Measurements from ENCODE around the gene NTNG1. TPM values are rescaled to one million over a fixed set of nuclear protein-coding genes. Genes with fewer than 3 reads are reported as not detected.

NTNG1 gene
- total and polyA plus RNA-seq, 12 donors = 0.13 to 4.6 (median 2.8) TPM; not detected in 2

DNA sequence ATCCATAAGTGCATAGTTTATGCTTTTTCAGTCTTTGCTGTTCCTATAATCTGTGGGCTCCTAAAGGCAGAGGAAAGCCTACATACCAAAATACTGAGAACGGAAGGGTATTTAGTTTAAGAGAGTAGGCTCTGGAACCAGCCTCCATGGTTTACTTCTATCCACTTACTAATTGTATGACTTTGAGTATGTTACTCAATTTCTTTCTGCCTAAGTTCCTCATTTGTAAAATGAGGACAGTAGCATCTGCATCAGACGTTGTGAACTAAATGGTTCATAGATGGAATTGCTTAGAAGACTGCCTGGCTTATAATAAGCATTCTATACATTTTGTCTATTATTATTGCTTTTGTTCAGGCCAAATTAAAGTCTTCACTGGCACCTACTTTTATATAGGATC is 111.0 kb downstream of the NTNG1 start:
- TF ChIP-seq, protein P1, sequence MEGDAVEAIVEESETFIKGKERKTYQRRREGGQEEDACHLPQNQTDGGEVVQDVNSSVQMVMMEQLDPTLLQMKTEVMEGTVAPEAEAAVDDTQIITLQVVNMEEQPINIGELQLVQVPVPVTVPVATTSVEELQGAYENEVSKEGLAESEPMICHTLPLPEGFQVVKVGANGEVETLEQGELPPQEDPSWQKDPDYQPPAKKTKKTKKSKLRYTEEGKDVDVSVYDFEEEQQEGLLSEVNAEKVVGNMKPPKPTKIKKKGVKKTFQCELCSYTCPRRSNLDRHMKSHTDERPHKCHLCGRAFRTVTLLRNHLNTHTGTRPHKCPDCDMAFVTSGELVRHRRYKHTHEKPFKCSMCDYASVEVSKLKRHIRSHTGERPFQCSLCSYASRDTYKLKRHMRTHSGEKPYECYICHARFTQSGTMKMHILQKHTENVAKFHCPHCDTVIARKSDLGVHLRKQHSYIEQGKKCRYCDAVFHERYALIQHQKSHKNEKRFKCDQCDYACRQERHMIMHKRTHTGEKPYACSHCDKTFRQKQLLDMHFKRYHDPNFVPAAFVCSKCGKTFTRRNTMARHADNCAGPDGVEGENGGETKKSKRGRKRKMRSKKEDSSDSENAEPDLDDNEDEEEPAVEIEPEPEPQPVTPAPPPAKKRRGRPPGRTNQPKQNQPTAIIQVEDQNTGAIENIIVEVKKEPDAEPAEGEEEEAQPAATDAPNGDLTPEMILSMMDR (IDR thresholded peaks at IDR 0.05) = no peak
- TF ChIP-seq POLR2A (IDR thresholded peaks at IDR 0.05) = no peak
- Histone ChIP-seq H3K27ac (no peak overlapping the region), H3K4me3 (no peak overlapping the region), H3K27me3 (no peaks in the 10 kb centered on the region), H3K9me3 (replicated peaks in 1 of 3) (no peaks in the 10 kb centered on the region), H3K4me1 (replicated peaks in 1 of 2) (no peaks in the 10 kb centered on the region), H3K36me3 (replicated peaks in 1 of 2) (no peaks in the 10 kb centered on the region)
- intact Hi-C loops (cut with DNase I) = no loop called here
- DNase-seq = no peak
- WGBS, 4 donors = 68 to 74% (median 70%) methylated on average over 2 of the region's 2 CpGs

- TF ChIP-seq, protein P1 (IDR thresholded peaks at IDR 0.05) = no peak
- TF ChIP-seq POLR2A (IDR thresholded peaks at IDR 0.05) = no peak
- H3K36me3 ChIP-seq (replicated peaks in 1 of 2) = no peaks in the 10 kb centered on the region
- no peaks in the 10 kb centered on the region for H3K27me3 ChIP-seq
- H3K4me1 ChIP-seq (replicated peaks in 1 of 2) = no peaks in the 10 kb centered on the region
- intact Hi-C loops (cut with DNase I) = no loop called here
- no peak overlapping the region for H3K4me3 ChIP-seq
- DNase-seq = no peak
- WGBS, 4 donors = 73 to 78% (median 76%) methylated on average over 2 of the region's 2 CpGs
- H3K27ac ChIP-seq = no peak overlapping the region
- no peaks in the 10 kb centered on the region for H3K9me3 ChIP-seq (replicated peaks in 1 of 3)
Measured at GRCh38 chr1:107252271-107252670, 111.4 kb downstream of the NTNG1 start.

DNA sequence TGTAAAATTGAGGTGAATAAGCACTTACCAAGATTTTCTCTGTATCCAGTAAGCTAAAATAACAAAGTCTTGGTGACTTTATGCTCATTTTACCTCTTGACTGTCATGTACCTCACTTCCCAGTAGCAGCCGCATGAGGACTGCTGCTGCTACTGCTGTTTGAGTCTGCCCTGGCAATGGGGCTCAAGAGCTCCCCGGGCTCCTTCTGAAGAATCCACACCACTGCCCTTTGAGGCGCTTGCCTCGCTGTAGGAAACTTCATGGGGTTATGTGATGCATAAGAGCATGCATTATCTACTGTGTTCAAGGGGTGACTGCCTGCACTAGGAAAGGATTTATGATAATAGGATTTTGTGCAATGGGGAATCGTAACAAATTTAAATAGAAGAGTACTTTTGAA is 113.5 kb downstream of the NTNG1 start:
- DNase-seq = peak in 1 of 7 donors; percentile 59
- no peak overlapping the region for H3K27ac ChIP-seq
- no peaks in the 10 kb centered on the region for H3K4me1 ChIP-seq (replicated peaks in 1 of 2)
- H3K36me3 ChIP-seq (replicated peaks in 1 of 2) = no peaks in the 10 kb centered on the region
- WGBS, 4 donors = 50 to 58% (median 56%) methylated on average over 5 of the region's 5 CpGs
- intact Hi-C loops (cut with DNase I) = no loop called here
- H3K4me3 ChIP-seq = no peak overlapping the region
- H3K27me3 ChIP-seq = no peaks in the 10 kb centered on the region
- TF ChIP-seq, protein P1 (IDR thresholded peaks at IDR 0.05) = no peak
- no peak for TF ChIP-seq POLR2A (IDR thresholded peaks at IDR 0.05)
- H3K9me3 ChIP-seq (replicated peaks in 1 of 3) = no peaks in the 10 kb centered on the region

GRCh38 chr1:107255469-107255868 is 114.6 kb downstream of the NTNG1 start:
- intact Hi-C loops (cut with DNase I) = no loop called here
- Histone ChIP-seq H3K4me1 (replicated peaks in 1 of 2) (no peaks in the 10 kb centered on the region), H3K27ac (no peak overlapping the region), H3K9me3 (replicated peaks in 1 of 3) (no peaks in the 10 kb centered on the region), H3K27me3 (no peaks in the 10 kb centered on the region), H3K36me3 (replicated peaks in 1 of 2) (no peaks in the 10 kb centered on the region), H3K4me3 (no peak overlapping the region)
- WGBS, 4 donors = 62 to 72% (median 68%) methylated on average over 3 of the region's 3 CpGs
- TF ChIP-seq, protein P1 (IDR thresholded peaks at IDR 0.05) = no peak
- no peak for TF ChIP-seq POLR2A (IDR thresholded peaks at IDR 0.05)
- DNase-seq = no peak
